Activated CD4-positive, alpha-beta T cell treated with anti-CD3 and anti-CD28 coated beads, Interleukin-2, amount 50 U/mL, for 4 hours (primary cell): ENCODE data around the gene INSYN2A.

Experiments used
- DNase-seq, 2 experiments: peaks; one replicate each; pipeline ENCODE4 v3.0.0-alpha.2; 2020

INSYN2A gene

GRCh38 chr10:127195041-127195506, 1.3 kb downstream of the INSYN2A start:
- no peak for DNase-seq

GRCh38 chr10:127194599-127194998, 1.8 kb downstream of the INSYN2A start:
- DNase-seq, result no peak

GRCh38 chr10:127194111-127194510, 2.3 kb downstream of the INSYN2A start:
- DNase-seq, result no peak

- no peak for DNase-seq
Measured at GRCh38 chr10:127193125-127193524, 3.3 kb downstream of the INSYN2A start.

GRCh38 chr10:127190427-127190826, 6.0 kb downstream of the INSYN2A start:
- no peak for DNase-seq

- DNase-seq, result no peak
Measured at GRCh38 chr10:127189226-127189625, 7.2 kb downstream of the INSYN2A start.

GRCh38 chr10:127186813-127187212, 9.6 kb downstream of the INSYN2A start:
- no peak for DNase-seq

- DNase-seq, result no peak
Measured at GRCh38 chr10:127184582-127184981, 11.8 kb downstream of the INSYN2A start.

- DNase-seq, result no peak
Measured at GRCh38 chr10:127182161-127182560, 14.2 kb downstream of the INSYN2A start.

GRCh38 chr10:127179612-127180250, 16.7 kb downstream of the INSYN2A start:
- no peak for DNase-seq

- no peak for DNase-seq
Measured at GRCh38 chr10:127176649-127177048, 19.7 kb downstream of the INSYN2A start.

- DNase-seq, result no peak
Measured at GRCh38 chr10:127175357-127176110, 20.9 kb downstream of the INSYN2A start.

- DNase-seq, result no peak
Measured at GRCh38 chr10:127174866-127175265, 21.5 kb downstream of the INSYN2A start.

GRCh38 chr10:127168261-127168660, 28.1 kb downstream of the INSYN2A start:
- no peak for DNase-seq

- no peak for DNase-seq
Measured at GRCh38 chr10:127162841-127163240, 33.5 kb downstream of the INSYN2A start.

GRCh38 chr10:127161482-127161881, 34.9 kb downstream of the INSYN2A start:
- no peak for DNase-seq

GRCh38 chr10:127159648-127160245, 36.6 kb downstream of the INSYN2A start:
- no peak for DNase-seq

- no peak for DNase-seq
Measured at GRCh38 chr10:127158662-127159061, 37.7 kb downstream of the INSYN2A start.

GRCh38 chr10:127157506-127158200, 38.7 kb downstream of the INSYN2A start:
- no peak for DNase-seq

- no peak for DNase-seq
Measured at GRCh38 chr10:127157089-127157488, 39.3 kb downstream of the INSYN2A start.

GRCh38 chr10:127154831-127155620, 41.4 kb downstream of the INSYN2A start:
- no peak for DNase-seq

- no peak for DNase-seq
Measured at GRCh38 chr10:127153181-127153580, 43.2 kb downstream of the INSYN2A start.
